SK-MEL-5 (cell line): ENCODE measurements around the gene SMIM21. TPM values are rescaled to one million over a fixed set of nuclear protein-coding genes. Genes with fewer than 3 reads are reported as not detected.

Experiments used
- DNase-seq: peaks from one replicate; pipeline ENCODE4 v3.0.0-alpha.2; 2016; ENCODE audit warnings: low read depth, low spot score
- in situ Hi-C: cut with HindIII; loops from 2 replicates; pipeline ENCODE4 v1.10.0; 2016; ENCODE audit warnings: low sequenced_read_pairs, high pct_unique_total_duplicates, low pct_unique_long_range_greater_than_20kb
- total RNA-seq: library from RNA; depleted of rRNA; stranded (reverse); fragments of >200 nt; shearing (Covaris generic); gene quantifications from 2 replicates; pipeline ENCODE4 v1.2.3, GENCODE V29; 2014

The SMIM21 gene
- total RNA-seq, 1 experiment from 2014 or later: not detected

DNA sequence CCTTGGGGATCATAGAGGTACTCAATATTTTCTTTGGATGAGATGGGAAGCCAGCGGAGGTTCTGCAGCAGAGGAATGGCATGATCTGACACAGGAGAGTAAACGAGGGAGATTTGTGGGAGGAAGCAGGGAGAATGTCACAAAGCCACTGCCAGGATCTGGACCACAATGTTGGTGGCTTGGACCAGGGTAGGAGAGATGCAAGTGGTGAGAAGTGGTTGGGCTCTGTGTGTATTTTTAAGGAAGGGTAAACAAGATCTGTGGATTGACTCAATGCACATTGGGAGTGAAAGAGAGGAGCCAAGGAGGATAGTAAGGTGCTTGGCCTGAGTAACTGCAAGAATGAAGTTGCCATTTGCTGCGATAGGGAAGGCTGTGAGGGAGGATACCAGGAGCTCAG, 10.5 kb upstream of the SMIM21 start:
- in situ Hi-C loops: no loop called here
- no peak for DNase-seq

GRCh38 chr18:75433098-75433497, 5.6 kb upstream of the SMIM21 start:
- DNase-seq: no peak
- in situ Hi-C loops: no loop called here

DNA sequence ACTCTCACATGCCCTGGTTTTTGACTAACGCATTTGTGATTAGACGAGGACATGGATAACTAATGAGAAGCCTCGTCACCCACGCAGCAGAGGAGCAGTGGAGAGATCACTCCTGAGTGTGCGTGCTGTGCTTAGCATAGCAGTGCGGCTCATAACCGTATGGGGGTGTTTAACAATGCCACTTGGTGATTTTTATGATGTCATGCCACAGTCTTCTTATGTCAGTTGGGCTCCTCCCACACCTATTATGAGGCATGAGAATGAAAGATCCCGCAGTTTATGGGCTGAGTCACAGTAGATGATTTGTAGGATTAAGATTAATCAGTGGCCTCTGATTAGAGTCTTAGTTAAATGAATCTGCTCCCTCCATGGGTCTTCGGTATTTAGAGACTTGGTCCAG, 2.5 kb upstream of the SMIM21 start:
- in situ Hi-C loops: no loop called here

DNA sequence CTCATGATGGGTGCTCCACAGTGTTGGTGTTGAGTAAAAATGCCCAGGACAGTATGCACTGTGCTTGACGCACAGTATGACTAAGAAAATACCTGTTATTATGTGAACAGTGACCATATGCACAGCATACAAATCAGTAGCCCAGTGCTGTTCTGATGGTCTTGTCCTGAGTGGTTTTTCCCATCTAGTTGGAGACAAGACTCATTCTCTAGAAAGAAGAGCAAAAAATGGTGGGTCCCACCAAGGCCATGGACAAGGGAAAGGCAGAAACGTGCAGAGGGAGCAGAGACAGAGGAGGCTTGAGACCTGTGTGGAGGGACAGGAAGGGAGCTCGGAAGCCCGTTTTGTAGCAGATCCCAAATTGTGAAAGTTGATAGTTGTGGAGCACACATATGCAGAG, 987 bp upstream of the SMIM21 start:
- in situ Hi-C loops: no loop called here
- DNase-seq: no peak

More for the DNA sequence above, 2.5 kb upstream of the SMIM21 start:
- DNase-seq: no peak

DNA sequence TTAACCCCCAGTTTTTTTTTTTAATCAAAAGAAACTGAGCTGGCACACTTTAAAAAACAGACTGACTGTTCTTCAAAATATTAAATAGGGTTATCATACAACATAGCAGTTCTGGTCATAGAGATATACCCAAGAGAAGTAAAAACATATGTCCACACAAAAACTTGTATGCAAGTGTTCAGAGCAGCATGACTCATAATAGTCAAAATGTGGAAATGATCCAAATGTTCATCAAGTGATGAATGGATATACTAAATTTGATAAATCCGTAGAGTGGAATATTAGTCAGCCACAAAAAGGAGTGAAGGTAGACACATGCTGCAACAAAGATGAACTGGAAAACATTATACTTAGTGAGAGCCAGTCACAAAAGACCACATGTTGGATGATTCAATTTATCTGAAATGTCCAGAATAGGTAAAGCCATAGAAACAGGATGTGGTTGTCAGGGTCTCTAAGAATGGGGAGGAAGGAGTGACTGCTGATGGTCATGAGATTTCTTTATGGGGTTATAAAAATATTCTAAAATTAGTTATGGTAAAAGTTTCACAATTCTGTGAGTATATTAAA, 5.1 kb downstream of the SMIM21 start:
- no peak for DNase-seq
- in situ Hi-C loops: no loop called here

DNA sequence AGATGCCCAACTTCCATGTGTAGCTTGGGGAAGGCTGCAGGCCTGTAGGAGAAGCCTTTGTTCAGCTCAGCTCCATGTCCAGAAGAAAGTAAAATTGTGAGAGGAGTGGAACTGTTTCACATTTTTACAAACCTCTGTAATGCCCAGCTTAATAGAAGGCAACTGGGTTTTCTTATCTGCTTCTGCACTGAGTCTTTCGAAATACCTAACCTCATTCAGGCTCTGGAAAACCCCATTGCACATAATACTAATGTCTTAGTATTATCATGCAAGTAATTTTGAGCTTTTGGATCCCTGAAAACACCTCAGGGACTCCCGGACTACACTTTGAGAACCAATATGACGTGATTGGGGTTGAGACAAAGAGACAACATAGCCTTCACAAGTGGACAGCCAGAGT, 5.8 kb downstream of the SMIM21 start:
- DNase-seq: no peak
- in situ Hi-C loops: no loop called here

GRCh38 chr18:75418293-75419005, 9.1 kb downstream of the SMIM21 start:
- in situ Hi-C loops: no loop called here
- DNase-seq: no peak

GRCh38 chr18:75410611-75411010, 16.9 kb downstream of the SMIM21 start:
- DNase-seq: no peak
- in situ Hi-C loops: no loop called here

DNA sequence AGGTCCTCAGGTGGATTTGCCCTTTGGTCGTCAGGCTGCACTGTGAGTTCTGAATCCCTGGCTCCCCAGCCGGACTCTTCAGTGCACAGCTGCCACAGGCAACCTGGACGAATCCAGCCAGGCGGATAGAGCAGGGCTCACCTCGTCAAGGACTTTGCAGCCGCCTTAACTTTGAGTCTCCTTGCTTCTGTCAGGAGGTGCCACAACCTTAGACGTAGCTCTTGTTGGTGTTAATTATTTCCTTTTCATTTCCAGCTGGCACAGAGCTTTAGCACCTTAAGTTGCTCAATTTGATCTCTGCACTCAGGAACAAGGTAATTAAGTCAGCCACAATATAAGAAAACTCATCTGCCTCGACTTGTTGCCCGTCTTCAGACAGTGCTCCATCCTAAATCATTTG, 17.7 kb downstream of the SMIM21 start:
- in situ Hi-C loops: no loop called here
- DNase-seq: no peak

DNA sequence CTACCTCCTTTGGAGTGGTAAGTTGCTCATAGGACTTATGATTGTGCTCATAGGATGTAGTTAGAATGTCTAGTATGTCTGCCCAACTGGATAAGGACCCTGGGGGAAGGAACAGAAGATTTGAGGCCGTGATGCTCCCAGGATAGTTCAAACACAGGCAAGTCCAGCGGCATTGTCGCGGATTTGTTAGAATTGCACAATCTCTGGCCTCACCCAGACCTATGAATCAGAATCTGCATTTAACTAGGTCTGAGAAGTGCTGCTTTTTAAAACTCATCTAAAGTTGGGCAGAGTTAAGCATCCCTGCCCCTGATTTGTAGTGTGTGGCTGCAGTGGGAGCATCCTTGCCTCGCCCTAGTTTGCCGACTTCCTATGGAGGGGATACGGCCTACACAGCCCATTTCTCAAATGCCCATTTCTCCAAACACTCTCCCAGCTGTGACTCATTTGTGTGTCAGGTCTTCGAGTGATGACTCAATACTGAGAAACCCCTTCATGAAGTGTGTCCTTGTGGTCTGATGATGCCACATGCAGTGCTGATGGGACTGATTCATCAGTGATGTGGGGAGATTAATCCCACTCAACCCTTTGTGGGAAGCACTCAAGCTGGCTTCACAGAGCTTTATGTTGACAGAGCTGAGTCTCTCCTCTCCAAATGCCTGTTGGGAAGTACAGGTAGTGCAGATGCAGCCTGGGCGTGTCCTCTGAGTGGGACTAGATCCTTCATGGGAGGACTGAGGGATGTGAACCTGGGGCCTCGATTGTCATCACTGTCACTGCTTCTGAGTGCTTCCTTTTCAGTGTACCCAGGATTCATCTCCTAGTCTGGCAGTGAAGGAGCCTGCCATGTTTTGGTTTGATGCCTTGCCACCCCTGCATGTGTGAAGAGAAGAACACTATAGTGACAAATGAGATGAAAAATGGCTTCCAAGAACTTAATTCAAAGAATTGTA, 18.7 kb downstream of the SMIM21 start:
- in situ Hi-C loops: no loop called here
- peak; percentile 15 for DNase-seq

DNA sequence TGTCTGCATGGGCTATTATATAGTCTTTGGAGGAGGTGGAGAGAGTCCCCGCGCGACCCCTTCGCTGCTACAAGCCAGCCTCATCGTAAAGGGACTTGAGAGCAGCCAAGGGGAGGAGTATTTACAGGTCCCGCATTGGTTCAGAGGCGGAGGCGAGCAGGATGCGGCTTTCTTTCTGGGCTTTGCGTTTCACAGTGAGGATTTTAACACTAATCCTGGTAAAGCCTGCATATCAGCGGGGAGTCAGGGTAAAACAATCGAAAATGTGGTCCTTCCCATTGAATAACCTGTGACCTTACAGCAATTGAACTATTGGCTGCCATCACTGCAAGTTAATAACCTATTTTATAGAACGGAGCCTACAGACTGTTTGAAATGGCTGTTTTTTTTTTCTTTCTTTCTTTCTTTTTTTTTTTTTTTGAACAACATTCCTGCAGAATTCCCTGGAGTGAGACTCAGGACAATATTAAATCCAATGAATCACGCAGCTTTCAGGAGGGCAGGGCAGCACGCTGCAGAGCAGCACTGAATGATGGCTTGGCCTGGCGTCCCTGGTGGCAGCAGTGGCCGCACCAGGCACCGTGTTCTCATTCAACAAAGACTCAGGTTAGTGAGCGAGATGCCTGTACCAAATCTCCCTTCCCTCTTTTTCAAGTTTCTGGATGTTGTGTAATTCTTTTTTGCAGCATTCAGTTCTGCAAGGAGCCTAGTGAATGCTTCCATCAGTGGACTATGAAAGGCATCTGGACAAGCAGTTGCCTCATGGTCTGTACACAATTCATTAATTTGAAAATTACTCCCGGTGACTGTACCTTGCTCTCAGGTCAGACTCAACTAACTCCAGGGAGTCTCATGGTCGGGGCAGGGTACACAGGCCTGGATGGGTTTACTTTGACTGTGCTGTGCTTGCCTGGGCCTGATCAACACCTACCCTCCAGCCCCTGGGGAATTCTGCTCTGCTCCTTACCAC, 19.8 kb downstream of the SMIM21 start:
- in situ Hi-C loops: no loop called here
- DNase-seq: no peak

GRCh38 chr18:75406491-75407445, 20.7 kb downstream of the SMIM21 start:
- in situ Hi-C loops: no loop called here
- DNase-seq: no peak

GRCh38 chr18:75405351-75405750, 22.2 kb downstream of the SMIM21 start:
- in situ Hi-C loops: no loop called here
- DNase-seq: no peak

- no peak for DNase-seq
- in situ Hi-C loops: no loop called here
These were observed 27.1 kb downstream of the SMIM21 start for GRCh38 chr18:75400366-75400765.

GRCh38 chr18:75395137-75395536, 32.4 kb downstream of the SMIM21 start:
- DNase-seq: no peak
- in situ Hi-C loops: no loop called here

GRCh38 chr18:75393721-75394120, 33.8 kb downstream of the SMIM21 start:
- in situ Hi-C loops: no loop called here
- DNase-seq: no peak

GRCh38 chr18:75392226-75392578, 35.3 kb downstream of the SMIM21 start:
- no peak for DNase-seq
- in situ Hi-C loops: no loop called here
